ENCODE data around the gene CEP164.
"Not testable (repeated sequence)": the region's sequence is repeated elsewhere in the genome, so short reads cannot be mapped to it uniquely, and the experiment has no call there.

Gene CEP164

DNA sequence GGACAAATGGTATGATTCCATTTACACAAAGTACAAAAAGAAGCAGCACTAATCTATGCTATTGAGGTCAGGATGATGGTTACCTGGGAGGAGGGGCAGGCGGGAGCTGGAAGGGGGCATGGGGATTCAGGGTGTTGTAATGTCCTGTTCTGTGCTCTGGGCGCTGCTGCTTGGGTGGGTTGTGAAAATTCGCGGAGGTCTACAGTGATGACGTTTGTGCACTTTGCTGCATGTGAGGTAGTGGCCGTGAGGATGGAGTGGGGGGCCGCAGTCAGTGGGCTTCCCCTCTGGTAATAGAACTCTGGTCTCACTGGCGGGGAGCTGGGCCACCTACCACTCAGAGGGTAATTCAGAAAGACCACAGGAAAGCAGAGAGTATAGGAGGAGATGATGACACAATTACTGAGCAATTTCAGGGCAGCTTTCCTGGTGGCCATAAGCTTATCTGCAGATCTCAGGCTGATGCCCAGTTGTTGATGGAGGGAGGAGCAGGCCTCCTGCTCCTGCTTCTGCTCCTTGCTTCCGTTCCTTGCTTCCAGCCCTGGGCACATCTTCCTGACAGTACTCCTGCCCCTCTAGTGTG, 121.5 kb downstream of the CEP164 start:
- DNase-seq (ENCODE audit: low read depth) = no peak
- no peak overlapping the region for H3K4me3 ChIP-seq (ENCODE audit: low read depth, low read length)
- TF ChIP-seq, protein P1, sequence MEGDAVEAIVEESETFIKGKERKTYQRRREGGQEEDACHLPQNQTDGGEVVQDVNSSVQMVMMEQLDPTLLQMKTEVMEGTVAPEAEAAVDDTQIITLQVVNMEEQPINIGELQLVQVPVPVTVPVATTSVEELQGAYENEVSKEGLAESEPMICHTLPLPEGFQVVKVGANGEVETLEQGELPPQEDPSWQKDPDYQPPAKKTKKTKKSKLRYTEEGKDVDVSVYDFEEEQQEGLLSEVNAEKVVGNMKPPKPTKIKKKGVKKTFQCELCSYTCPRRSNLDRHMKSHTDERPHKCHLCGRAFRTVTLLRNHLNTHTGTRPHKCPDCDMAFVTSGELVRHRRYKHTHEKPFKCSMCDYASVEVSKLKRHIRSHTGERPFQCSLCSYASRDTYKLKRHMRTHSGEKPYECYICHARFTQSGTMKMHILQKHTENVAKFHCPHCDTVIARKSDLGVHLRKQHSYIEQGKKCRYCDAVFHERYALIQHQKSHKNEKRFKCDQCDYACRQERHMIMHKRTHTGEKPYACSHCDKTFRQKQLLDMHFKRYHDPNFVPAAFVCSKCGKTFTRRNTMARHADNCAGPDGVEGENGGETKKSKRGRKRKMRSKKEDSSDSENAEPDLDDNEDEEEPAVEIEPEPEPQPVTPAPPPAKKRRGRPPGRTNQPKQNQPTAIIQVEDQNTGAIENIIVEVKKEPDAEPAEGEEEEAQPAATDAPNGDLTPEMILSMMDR (IDR thresholded peaks at IDR 0.05; ENCODE audit: low read depth, low read length) = no peak
- TF ChIP-seq POLR2A (IDR thresholded peaks at IDR 0.05; ENCODE audit: extremely low read depth, insufficient read length) (no peak), MYC (IDR thresholded peaks at IDR 0.05; ENCODE audit: low read depth, low read length) (no peak)
- TF ChIP-seq, protein P2, sequence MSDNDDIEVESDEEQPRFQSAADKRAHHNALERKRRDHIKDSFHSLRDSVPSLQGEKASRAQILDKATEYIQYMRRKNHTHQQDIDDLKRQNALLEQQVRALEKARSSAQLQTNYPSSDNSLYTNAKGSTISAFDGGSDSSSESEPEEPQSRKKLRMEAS (IDR thresholded peaks at IDR 0.05; ENCODE audit: low read depth, low read length) = no peak

DNA sequence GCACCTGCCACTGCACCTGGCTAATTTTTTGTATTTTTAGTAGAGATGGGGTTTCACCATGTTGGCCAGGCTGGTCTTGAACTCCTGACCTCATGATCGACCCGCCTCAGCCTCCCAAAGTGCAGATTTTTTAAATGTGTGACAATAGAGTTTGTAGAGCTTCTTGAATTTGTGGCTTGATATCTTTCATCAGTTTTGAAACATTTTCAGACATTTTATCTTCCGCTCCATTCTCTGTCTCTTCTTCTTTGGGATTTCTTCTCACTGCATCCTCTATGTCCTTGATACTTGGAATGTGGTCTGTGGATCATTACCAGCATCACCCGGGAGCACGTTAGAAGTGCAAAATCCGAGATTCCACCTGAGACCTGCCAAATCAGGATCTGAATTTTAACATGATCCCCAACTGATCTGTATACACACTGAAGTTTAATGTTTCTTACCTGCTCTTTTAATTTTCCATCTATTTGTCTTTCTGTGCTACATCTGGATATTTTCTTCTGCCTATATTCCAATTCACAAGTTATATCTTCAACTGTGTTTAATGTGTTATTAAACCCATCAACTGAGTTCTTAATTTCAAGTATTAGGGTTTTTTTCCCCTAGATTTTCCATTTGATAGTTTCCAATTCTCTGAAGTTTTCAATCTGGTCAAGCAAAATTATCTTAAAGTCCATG, 126.4 kb downstream of the CEP164 start:
- TF ChIP-seq MYC (IDR thresholded peaks at IDR 0.05; ENCODE audit: low read depth, low read length) = no peak
- TF ChIP-seq, protein P2 (IDR thresholded peaks at IDR 0.05; ENCODE audit: low read depth, low read length) = no peak
- TF ChIP-seq, protein P1 (IDR thresholded peaks at IDR 0.05; ENCODE audit: low read depth, low read length) = no peak
- no peak for TF ChIP-seq POLR2A (IDR thresholded peaks at IDR 0.05; ENCODE audit: extremely low read depth, insufficient read length)
- DNase-seq (ENCODE audit: low read depth) = no peak
- no peak overlapping the region for H3K4me3 ChIP-seq (ENCODE audit: low read depth, low read length)

DNA sequence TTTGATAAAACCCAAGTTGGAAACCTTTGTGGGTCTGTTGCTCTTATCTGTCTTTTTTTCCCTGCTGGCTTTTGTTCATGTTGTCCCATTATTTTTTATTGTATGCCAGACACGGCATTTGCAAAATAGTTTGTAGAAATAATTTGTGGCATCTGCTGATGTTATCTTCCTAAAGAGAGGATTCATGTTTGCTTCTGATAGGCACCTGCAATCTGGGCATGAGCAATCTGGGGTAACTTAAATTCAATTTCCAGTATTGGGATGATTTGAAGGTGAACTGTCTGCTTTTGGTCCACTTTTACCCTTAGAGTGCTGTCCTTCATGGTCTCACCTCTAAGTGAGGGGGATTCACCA, 126.9 kb downstream of the CEP164 start:
- TF ChIP-seq POLR2A (IDR thresholded peaks at IDR 0.05; ENCODE audit: extremely low read depth, insufficient read length) (no peak), MYC (IDR thresholded peaks at IDR 0.05; ENCODE audit: low read depth, low read length) (no peak)
- TF ChIP-seq, protein P1 (IDR thresholded peaks at IDR 0.05; ENCODE audit: low read depth, low read length) = no peak
- TF ChIP-seq, protein P2 (IDR thresholded peaks at IDR 0.05; ENCODE audit: low read depth, low read length) = no peak
- no peak overlapping the region for H3K4me3 ChIP-seq (ENCODE audit: low read depth, low read length)
- no peak for DNase-seq (ENCODE audit: low read depth)

DNA sequence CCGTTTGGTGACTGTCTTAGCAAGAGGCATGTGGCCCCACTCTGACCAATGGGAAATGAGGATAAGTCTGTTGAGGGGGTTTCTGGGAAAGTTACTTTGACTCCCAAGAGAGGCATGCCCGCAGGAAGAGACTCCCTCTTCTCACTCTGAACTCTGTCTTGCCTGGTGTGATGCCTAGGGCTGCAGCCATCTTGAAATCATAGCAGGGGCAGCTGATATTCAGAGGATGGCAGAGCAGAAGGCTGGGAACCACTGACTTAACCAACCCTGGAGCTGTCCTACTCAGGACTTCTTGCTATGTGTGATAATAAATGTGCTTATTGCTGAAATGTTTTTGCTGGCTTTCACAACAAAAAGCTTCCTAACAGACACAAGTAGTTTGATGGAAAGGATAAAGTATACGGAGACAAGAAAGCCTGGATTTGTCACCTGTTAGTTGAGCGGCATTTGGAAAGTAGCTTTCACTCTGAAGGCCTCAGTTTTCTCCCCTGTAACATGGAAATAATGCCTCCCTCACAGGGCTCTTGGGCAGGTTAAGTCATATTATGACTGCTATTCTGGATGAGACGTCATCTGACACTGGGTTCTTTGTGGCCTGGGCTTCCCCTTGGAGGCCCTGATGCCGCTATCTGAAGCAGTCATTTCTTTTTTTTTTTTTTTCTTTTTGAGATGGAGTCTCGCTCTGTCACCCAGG, 128.5 kb downstream of the CEP164 start:
- TF ChIP-seq POLR2A (IDR thresholded peaks at IDR 0.05; ENCODE audit: extremely low read depth, insufficient read length) = no peak
- TF ChIP-seq, protein P2 (IDR thresholded peaks at IDR 0.05; ENCODE audit: low read depth, low read length) = no peak
- TF ChIP-seq, protein P1 (IDR thresholded peaks at IDR 0.05; ENCODE audit: low read depth, low read length) = no peak
- DNase-seq (ENCODE audit: low read depth) = no peak
- no peak overlapping the region for H3K4me3 ChIP-seq (ENCODE audit: low read depth, low read length)

DNA sequence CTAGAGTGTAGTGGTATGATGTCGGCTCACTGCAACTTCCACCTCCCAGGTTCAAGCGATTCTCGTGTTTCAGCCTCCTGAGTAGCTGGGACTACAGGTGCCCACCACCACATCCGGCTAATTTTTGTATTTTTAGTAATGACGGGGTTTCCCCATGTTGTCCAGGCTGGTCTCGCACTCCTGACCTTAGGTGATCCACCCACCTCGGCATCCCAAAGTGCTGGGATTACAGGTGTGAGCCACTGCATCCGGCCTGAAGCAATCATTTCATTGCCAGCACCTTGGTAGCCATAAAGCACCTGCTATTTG, 129.0 kb downstream of the CEP164 start:
- H3K4me3 ChIP-seq (ENCODE audit: low read depth, low read length); DNase-seq (ENCODE audit: low read depth): not testable (repeated sequence)

DNA sequence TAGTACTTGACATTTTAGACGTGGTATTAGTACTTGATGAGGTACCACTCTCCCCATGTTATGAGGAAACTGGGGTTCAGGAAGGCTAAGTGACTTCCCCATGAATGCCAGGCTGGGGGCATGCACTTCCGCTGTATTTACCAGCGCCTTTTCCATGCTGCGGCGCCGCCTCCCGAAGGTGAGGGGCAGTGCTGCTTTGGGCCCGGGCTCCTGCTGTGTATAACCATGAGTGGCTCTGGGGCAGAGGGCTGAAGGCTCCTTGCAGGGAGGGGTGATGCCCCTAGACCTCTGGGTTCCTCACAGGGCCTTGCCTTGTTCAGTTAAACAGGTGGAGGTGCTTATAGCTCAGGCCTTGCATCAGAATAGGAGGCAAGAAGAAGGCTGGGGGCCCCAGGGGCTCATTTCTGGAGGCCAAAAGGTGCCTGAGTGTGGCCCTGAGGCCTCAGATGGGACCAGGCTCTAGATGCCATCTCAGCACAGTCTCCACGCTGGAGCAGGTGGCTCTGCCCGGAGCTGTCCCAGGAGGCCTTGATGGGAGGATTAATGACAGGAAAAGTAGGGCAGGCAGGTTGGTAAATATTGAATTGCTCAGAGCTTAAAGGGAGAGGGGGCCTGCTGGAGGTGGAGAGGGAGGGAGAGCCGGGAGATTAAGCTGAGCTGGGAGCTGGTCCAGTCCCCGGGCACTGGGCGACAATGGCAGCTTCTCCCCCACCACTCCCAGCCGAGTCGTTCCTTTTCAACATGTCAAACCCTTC, 129.6 kb downstream of the CEP164 start:
- no peak for DNase-seq (ENCODE audit: low read depth)
- TF ChIP-seq, protein P2 (IDR thresholded peaks at IDR 0.05; ENCODE audit: low read depth, low read length) = no peak
- TF ChIP-seq POLR2A (IDR thresholded peaks at IDR 0.05; ENCODE audit: extremely low read depth, insufficient read length) (no peak), MYC (IDR thresholded peaks at IDR 0.05; ENCODE audit: low read depth, low read length) (no peak)
- TF ChIP-seq, protein P1 (IDR thresholded peaks at IDR 0.05; ENCODE audit: low read depth, low read length) = no peak
- no peak overlapping the region for H3K4me3 ChIP-seq (ENCODE audit: low read depth, low read length)
